ENCODE results near the gene RNF113A.

The RNF113A gene

GRCh38 chrX:119871599-119872395 is at the start of gene RNF113A, which contains the start of gene NDUFA1:
Gene RNF113A (minus strand): TSS chrX:119871733. CDS start chrX:119871613, 120 bp downstream.
Gene NDUFA1 (plus strand): TSS chrX:119871832. CDS start chrX:119871912, 80 bp downstream.
- no peak for TF ChIP-seq CTCF (conservative IDR thresholded peaks at IDR 0.05; ENCODE audit: low read depth)
- DNase-seq (ENCODE audit: low spot score), result peak; percentile 73
- peak within 1 kb of the TSS; percentile 95 for H3K27ac ChIP-seq
- POLR2A ChIA-PET (ENCODE audit: low non-redundant PET), result interaction anchor here (0.6 kb wide), 1 partner anchor 394 kb away, joined by 3 read pairs; no protein-coding TSS in a partner anchor
- CTCF ChIA-PET, result interaction anchor here (0.9 kb wide), 1 partner anchor 9 kb away, joined by 4 read pairs; no protein-coding TSS in a partner anchor

- DNase-seq (ENCODE audit: low spot score), result no peak
- POLR2A ChIA-PET (ENCODE audit: low non-redundant PET), result no interaction called here
These were observed 48.5 kb upstream of the RNF113A start for GRCh38 chrX:119919835-119920585.

DNA sequence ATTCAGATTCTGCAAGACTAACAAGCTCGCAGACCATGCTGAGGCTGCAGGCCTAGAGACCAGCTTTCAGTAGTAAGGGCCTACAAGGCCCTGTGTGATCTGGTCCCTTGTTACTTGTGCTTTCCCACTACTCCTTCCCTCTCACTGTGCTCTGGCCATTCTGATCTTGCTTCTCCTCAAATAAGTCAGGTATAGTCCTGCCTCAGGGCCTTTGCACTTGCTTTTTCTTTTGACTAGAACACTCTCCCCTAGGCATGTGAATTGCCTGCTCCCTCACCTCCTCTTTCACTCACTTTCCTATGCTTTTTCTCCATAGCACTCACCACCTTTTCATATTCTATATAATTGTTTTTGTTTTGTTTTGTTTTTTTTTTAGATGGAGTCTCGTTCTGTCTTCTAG is 46.3 kb upstream of the RNF113A start:
- DNase-seq (ENCODE audit: low spot score), result no peak
- no peak overlapping the region for H3K27ac ChIP-seq
- POLR2A ChIA-PET (ENCODE audit: low non-redundant PET), result no interaction called here
- no peak for TF ChIP-seq CTCF (conservative IDR thresholded peaks at IDR 0.05; ENCODE audit: low read depth)
- CTCF ChIA-PET, result no interaction called here

More at GRCh38 chrX:119919835-119920585, 48.5 kb upstream of the RNF113A start:
- TF ChIP-seq CTCF (conservative IDR thresholded peaks at IDR 0.05; ENCODE audit: low read depth), result no peak
- CTCF ChIA-PET, result no interaction called here
- no peak overlapping the region for H3K27ac ChIP-seq

DNA sequence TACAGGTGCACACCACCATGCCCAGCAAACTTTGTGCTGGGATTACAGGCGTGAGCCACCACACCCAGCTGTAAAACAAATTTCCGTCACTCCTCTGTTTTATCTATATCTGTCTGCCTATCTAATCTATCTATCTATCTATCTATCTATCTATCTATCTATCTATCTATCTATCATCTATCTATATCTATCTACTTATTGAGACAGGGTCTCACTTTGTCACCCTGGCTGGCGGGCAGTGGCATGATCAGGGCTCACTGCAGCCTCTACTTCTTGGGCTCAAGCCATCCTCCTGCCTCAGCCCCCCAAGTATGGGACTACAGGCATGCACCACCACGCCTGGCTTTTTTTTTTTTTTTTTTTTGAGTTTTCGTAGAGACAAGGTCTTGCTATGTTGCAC is 44.8 kb upstream of the RNF113A start:
- ChIA-PET CTCF (no interaction called here), POLR2A (ENCODE audit: low non-redundant PET) (no interaction called here)
- TF ChIP-seq CTCF (conservative IDR thresholded peaks at IDR 0.05; ENCODE audit: low read depth), result no peak
- no peak for DNase-seq (ENCODE audit: low spot score)
- no peak overlapping the region for H3K27ac ChIP-seq

GRCh38 chrX:119900976-119901375 is 29.4 kb upstream of the RNF113A start:
- DNase-seq (ENCODE audit: low spot score), result no peak
- no peak for TF ChIP-seq CTCF (conservative IDR thresholded peaks at IDR 0.05; ENCODE audit: low read depth)
- ChIA-PET CTCF (no interaction called here), POLR2A (ENCODE audit: low non-redundant PET) (no interaction called here)
- H3K27ac ChIP-seq, result no peak overlapping the region

DNA sequence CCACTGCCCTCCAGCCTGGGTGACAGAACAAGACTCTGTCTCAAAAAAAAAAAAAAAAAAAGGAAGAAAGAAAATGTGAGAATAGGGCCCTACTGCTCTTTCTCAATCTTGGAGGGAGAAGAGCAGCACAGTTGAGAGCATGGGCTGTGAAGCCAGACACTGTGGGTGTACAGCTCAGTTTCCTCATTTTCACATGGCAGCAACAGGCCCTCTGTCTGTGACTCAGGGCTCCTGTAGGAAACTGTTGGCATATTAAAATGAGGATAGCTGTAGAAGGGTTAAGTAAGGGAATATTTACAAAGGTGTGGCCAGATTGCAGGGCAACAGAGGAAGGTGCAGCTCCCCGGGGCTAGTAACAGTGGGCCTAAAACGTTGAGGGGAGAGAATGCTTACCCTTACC is 27.6 kb upstream of the RNF113A start:
- no peak for DNase-seq (ENCODE audit: low spot score)
- TF ChIP-seq CTCF (conservative IDR thresholded peaks at IDR 0.05; ENCODE audit: low read depth), result no peak
- H3K27ac ChIP-seq, result no peak overlapping the region
- ChIA-PET POLR2A (ENCODE audit: low non-redundant PET) (no interaction called here), CTCF (no interaction called here)
